GM18907 (cell line): ENCODE data around the gene RRM1.
A peak's percentile ranks its signal among the peaks of the same experiment; 100 is the strongest.
"Not testable (repeated sequence)": the region's sequence is repeated elsewhere in the genome, so short reads cannot be mapped to it uniquely, and the experiment has no call there.

Experiments used
- ATAC-seq: cut with Tn5 transposase; IDR thresholded peaks from one replicate; pipeline ENCODE4 v1.9.1; 2021; ENCODE audit warnings: mild to moderate bottlenecking, moderate library complexity; ENCODE audit not compliant: unreplicated experiment

RRM1 gene

DNA sequence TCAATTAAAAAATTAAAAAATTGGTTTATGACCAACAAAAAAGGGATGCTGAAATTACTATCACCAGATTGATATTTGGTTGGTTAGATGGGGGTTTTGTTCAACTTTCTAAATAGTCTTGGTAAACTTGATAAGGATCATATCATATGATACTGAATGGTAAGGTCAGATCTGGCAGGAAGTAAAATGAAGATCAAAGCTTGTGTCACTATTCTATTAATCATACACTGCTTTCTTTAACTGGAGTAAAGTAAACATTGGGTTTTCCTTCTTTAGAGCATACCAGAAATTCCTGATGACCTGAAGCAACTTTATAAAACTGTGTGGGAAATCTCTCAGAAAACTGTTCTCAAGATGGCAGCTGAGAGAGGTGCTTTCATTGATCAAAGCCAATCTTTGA lies 40.2 kb downstream of the RRM1 start:
- ATAC-seq = no peak

DNA sequence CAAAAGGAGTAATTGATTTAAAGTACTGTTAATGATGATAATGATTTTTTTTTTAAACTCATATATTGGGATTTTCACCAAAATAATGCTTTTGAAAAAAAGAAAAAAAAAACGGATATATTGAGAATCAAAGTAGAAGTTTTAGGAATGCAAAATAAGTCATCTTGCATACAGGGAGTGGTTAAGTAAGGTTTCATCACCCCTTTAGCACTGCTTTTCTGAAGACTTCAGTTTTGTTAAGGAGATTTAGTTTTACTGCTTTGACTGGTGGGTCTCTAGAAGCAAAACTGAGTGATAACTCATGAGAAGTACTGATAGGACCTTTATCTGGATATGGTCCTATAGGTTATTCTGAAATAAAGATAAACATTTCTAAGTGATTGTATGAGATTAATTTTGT lies 43.9 kb downstream of the RRM1 start:
- no peak for ATAC-seq

DNA sequence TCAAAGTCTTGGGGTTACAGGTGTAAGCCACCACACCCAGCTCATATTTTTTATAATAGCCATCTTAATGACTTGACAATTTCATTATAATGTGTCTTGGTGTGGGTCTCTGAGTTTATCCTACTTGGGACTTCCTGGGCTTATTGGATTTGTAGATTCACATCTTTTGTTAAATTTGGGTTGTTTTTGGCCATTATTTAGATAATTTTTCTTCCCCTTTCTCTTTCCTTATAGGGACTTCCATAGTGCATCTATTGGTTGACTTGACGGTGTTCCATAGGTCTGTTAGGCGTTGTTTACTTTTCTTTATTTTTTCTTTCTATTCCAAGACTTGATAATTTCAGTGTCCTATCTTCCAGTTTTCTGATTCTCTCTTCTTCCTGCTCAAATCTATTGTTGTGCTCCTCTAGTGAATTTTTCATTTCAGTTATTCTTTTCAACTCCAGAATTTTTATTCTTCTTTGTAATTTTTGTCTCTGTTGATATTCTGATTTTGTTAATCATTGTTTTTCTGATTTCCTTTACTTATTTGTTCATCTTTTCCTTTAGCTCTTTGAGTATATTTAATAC lies 45.6 kb downstream of the RRM1 start:
- ATAC-seq = no peak

DNA sequence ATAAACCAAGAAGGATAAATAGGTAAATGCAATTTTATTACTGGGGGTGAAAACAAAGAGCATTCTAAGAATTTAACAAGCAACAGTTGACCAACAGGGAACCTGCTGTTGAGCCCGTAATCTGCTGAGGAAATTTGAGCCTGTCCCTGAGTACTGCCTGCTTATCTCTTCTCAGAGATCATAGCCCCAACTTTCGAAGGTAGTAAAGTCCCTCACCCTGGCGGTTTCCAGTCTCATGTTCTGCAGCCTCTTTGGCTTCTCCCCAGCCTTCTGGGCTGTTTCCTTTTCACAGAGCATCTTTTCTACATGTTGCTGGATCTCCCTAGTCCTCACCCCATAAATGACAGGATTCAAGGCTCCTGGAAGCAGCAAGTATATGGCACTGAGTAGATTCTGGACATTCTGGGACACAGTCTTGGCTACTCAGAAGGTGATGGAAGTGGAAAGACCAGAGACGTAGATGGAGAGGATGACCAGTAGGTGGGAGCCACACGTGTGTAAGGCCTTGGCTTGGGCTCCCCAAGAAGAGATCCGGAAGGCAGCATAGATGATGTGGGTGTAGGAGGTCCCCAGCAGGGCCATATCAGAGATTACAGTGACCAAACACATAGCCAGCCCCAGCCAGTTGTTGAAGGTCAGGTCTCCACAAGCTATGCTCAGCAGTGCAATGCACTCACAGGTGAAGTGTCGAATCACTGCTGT lies 51.6 kb downstream of the RRM1 start:
- no peak for ATAC-seq

DNA sequence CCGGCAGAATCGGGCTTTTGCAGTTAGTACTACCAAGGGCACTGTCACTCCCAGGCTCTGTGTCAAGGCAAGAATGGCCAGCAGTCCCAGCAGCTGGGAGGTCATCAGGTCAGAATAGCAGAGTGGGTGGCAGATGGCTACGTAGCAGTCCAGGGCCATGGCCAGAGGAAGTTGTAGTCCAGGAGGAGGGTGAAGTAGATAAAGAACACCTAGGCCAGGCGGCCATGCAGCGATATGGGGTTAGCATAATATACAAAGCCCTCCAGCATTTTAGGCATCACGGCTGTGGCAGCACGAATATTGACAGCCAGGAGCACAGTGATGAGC lies 52.1 kb downstream of the RRM1 start:
- ATAC-seq = no peak

DNA sequence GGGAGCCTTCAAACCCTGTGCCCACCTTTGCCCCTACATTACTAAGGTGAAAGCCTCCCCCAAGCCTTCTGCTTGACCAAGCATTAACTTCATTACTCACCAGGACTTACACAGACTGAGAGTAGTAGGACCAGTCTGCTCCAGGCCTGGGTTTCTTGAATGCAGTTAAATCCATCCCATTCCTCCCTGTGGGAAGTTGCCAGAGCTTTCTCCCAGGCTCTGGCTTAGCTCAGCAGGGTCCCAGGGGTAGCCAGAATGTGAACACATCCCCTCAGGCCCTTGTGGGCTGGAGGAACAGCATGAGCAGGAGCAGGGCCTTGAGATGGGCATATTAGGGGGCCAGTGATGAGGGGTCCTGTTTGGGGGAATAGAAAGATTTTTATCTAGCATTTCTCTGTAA lies 59.9 kb downstream of the RRM1 start:
- ATAC-seq = no peak

DNA sequence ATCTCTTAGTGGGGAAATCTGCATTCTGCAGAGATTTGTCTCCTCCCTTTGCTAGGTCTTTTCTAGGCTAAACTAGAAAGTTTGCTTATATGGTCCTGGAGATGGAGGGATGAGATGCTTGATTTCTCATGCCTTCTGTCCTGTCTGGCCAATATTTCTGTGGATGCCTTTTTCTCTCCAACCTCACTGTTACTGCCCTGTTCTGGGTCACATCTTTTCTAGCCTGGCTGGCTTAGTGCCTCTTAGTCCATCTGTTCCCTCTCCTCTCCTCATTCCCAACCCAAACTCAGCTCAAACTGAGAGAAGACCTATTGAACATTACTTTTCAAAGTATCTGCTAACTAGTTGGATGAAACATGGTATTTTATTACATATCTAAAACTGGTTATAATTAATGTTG lies 62.0 kb downstream of the RRM1 start:
- no peak for ATAC-seq

DNA sequence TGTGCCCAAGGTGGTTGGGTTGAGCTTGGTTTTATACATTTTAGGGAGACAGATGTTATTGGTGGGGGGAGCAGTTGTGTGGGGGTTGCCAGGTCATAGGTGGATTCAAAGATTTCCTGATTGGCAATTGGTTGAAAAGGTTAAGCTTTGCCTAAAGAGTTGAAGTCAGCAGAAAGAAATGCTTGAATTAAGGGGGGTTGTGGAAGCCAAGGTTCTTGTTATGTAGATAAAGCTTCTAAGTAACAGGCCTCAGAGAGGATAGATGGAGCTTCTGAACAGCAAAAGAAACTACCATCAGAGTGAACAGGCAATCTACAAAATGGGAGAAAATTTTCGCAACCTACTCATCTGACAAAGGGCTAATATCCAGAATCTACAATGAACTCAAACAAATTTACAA lies 64.2 kb downstream of the RRM1 start:
- ATAC-seq = not testable (repeated sequence)

DNA sequence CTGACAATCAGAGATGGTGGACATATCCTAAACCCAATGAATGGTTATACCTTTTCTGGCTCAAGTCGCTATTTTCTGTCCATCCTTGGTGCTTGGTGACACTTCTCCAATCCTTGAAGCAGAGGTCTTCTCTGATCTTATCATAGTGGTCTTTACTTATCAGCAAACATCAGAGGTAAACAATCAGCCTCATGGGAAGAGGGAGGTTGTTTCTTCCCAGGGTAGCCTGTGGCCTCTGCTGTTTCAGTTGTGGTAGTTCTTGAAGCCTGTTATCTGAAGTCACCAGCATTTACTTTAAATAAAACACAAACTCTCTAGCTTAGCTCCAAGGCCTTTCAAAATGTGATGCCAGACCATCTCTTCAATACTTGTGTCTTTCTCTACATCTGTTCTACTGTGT lies 66.7 kb downstream of the RRM1 start:
- ATAC-seq = no peak

DNA sequence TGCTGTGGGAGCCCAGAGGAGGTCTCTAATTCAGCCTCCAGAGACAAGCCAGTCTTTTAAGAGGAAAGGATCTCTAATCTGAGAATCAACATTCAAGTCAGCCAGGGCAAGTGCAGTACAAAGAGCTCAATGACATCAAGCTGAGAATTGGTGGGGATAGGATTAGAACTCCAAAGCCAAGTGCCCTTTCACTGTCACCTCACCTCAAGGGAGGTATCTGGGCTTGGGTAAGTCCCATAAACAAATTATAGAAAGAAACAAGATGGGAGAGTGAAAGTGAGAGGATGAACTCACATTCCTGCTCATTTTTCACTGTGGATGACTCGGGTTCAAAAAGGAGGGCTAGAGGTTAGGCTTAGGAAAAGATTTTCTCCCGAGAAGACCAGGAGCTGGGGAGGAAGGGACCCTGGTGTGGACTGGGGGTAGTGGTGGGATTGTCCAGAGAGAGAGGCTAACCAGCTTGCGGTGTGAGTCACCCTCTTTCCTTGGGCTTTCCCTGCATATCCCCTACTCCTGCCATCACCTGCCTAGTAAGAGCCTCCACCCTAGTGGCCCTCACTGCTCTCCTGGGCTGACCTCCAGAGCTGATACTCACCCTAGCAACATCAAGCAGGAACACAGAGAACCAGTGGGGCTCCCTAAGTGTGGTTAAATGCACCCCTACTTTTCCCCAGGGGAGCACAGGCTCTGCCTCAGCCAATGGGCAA lies 70.4 kb downstream of the RRM1 start:
- ATAC-seq = no peak

DNA sequence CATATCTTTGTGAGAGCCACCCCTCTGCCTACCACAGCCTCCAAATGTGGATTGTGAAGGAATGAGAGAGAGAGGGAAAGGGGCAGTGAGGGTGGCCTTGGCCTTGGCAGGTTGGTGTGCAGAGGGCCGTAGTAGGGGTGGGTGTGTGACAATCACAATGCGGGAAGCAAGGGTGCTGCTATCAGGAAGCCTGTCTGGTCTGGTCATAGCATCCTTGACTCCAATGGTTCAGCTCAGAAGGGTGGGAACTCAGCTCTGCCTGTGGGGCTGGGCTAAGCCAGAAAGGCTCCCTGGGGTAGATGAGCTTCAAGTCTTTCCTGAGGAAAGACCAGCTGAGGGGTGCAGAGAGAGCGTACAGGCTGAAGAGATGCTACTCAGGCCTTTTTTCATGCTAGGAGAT lies 72.7 kb downstream of the RRM1 start:
- ATAC-seq = no peak

DNA sequence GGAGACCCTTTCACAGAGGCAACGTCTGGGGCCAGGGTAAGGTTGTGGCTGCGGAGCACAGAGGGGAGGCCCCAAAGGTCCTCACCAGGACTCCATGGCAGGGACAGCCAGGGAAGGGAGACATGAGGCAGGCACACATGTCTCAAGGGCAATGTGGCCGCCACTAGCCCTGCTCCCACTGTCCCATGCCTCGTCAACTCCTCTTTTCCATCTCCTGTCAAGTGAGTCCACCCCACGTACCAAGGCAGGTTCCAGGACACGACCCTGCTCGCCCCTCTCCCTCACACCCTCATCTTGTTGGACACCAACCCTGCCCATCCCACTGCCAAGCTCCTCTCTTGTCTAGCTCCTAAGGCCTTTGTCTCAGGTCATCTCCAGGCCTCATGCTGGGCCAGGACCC lies 73.2 kb downstream of the RRM1 start:
- no peak for ATAC-seq

DNA sequence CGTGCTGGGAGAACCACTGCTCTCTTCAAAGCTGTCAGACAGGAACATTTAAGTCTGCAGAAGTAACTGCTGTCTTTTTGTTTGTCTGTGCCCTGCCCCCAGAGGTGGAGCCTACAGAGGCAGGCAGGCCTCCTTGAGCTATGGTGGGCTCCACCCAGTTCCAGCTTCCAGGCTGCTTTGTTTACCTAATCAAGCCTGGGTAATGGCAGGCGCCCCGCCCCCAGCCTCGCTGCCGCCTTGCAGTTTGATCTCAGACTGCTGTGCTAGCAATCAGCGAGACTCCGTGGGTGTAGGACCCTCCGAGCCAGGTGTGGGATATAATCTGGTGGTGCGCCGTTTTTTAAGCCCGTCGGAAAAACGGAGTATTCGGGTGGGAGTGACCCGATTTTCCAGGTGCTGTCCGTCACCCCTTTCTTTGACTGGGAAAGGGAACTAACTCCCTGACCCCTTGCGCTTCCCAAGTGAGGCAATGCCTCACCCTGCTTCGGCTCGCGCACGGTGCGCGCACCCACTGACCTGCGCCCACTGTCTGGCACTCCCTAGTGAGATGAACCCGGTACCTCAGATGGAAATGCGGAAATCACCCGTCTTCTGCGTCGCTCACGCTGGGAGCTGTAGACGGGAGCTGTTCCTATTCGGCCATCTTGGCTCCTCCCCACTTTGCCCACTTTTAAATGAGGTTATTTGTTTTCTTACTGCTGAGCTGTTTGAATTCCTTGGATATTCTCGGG lies 81.2 kb downstream of the RRM1 start:
- not testable (repeated sequence) for ATAC-seq

DNA sequence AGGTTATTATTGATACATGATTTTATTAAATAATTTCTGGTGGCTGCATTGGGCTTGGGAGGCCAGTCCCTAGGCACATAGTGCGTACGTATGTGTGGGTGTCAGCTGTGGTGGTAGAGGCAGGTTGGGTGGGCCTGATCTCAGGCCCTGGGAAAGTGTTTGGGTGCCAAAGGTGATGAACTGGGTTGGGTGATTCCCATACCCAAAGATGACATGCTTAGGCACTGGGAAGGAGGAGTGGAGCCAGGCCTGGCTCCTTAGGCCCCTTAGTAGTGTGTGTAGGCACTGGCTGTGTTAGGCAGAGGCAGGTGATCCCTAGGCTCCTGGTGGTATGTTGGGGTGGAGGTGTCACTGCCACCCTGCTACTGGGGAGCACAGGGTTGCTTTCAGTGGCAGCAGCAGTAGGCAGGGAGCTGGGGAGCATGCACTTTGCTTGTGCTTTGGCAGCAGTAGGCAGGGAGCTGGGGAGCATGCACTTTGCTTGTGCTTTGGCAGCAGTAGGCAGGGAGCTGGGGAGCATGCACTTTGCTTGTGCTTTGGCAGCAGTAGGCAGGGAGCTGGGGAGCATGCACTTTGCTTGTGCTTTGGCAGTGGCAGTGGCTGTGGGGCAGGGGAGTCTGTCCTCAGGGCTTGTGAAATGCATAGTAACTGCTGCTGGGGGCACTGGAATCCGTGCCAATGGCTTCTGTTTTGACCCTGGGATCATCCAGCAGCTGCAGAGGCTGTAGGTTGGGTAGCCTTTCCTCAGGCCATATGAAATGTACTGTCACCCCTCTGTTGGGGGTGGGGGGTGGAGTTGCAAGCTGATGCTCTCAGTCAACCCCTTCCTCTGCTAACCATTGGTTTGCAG lies 84.4 kb downstream of the RRM1 start:
- ATAC-seq = no peak

DNA sequence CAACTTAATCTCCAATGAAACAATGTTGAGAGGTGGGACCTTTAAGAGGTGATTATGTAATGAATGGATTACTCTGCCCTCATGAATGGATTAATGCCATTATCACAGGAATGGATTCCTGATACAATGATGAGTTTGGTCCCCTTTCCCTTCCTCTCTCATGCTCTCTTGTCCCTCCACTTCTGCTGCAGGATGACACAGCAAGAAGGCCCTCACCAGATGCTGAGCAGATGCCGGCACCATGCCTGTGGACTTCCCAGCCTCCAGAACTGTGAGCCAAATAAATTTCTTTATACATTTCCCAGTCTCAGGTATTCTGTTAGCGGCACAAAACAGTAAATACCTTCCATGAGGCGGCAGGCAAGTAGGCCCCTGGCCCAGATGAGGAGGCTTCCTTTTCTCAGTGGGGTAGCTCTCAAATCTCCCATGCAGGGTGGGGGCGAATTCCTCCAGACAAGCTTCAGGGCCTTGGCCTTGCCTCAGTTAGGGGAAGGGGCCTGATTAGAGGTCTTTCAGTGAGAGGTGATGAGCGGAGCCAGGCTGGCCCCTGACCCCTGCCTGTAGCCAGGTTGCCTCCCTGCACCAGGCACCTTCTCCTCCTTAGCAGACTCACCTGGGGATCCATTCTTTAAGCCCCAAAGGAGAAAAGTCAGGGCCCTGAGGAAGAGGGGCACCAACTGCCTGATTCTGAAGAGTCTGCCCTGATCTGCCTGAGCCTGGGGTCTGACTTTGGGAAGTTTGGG lies 86.0 kb downstream of the RRM1 start:
- no peak for ATAC-seq

DNA sequence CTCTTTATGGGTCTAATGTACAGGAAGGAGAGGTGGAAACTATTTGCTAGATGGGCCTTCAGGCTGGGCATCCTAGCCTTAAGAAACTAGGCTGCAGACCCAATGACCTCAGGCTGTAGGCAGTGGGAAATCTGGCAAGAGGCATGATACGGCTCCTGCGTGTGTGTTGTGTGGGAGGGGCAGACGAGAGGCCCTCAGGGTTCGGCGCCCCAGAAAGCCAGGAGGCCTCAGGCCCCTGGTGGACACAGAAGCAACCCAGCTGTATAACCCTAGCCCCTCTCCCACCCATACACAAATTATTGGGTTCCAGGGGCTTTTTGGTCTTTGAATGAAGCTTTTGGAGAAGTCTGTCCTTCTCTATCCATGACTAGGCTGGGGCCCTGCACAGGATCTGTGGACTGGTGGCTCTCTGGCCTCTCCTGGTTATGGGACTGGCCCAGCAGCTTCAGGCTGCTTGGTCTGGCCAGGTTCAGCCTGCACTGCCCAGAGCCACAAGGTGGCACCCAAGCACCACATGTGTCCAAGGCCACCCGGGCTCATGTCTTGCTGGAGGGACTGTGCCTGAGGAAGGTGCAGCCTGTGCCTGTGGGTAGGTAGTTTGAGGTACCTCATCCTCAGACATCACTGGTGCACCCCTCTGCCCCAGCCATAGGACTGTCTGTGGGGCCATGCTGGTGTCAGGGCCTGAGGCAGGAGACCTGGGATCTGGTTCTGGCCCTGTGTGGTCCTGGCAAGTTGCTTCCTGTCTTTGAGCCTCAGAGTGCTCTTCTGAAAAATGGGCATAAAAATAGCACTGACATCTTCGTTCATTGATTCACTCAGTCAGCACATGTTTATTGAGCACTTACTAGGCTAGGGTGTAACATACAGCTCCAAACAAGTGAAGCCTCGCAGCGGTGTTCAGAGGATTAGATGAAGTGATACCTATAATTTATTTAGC lies 87.5 kb downstream of the RRM1 start:
- peak; percentile 83 for ATAC-seq

DNA sequence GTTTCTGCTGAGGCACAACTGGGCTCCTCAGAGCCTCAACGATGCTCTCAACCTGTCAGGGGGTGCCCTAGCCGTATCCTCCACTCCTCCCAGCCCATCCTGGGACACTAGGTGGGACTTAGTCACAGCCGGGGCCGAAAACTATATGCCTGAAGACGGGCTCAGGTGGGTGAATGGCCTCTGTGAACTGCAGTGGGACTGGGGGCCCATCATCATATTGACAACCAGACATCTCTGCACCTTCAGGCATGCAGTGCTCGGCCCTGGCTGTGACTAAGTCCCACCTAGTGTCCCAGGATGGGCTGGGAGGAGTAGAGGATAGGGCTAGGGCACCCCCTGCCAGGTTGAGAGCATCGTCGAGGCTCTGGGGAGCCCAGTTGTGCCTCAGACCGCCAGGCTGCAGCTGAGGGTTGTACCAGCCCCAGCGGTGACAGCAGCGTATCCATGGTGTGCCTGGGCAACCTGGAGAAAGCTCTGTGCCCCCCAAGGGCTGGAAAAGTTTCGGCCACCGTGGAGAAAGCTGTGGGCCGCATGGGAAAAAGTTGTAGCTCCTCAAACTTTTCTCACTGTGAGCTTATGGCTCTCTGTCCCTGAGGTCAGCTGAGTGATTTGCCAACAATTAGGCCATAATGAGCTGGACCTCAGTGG lies 88.9 kb downstream of the RRM1 start:
- ATAC-seq = no peak

DNA sequence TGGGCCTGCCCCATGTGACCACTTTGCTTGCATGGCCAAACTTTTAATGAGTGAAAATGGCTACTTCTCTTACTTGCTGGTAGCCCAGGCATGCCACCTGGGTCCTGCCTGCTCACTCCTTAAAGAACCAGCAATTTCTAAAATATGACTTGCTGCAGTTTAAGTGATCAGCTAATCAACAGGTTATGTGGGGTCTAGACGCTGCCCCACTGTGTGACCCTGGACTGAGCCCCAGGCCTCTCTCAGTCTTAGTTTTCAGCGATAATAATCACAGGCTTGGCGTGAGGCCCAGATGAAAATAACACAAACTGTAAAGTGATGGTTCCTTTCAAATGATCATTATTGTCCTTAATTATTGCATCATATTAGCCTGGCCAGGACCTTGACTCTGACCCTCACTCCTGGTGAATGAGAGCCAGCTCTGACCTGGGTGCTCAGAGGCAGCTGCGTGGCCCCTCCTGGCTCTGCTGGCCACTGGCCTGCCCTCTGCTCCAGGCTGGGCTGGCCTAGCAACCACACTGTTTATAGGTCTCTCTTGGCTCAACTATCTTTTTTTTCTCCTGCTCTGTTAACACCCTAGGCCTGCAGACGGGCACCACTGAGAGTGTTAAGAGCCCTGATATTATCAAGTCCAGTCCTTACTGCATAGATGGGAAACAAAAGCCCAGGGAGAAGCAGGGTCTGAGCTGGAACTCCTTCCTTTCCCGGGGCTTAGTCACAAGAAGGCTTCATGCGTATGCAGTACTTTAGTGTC lies 89.7 kb downstream of the RRM1 start:
- no peak for ATAC-seq
